ENCODE measurements around the gene VAPA.

- TF ChIP-seq, protein P1, sequence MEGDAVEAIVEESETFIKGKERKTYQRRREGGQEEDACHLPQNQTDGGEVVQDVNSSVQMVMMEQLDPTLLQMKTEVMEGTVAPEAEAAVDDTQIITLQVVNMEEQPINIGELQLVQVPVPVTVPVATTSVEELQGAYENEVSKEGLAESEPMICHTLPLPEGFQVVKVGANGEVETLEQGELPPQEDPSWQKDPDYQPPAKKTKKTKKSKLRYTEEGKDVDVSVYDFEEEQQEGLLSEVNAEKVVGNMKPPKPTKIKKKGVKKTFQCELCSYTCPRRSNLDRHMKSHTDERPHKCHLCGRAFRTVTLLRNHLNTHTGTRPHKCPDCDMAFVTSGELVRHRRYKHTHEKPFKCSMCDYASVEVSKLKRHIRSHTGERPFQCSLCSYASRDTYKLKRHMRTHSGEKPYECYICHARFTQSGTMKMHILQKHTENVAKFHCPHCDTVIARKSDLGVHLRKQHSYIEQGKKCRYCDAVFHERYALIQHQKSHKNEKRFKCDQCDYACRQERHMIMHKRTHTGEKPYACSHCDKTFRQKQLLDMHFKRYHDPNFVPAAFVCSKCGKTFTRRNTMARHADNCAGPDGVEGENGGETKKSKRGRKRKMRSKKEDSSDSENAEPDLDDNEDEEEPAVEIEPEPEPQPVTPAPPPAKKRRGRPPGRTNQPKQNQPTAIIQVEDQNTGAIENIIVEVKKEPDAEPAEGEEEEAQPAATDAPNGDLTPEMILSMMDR (IDR thresholded peaks at IDR 0.05), result no peak
- TF ChIP-seq POLR2A (IDR thresholded peaks at IDR 0.05) (no peak), EP300 (IDR thresholded peaks at IDR 0.05) (peak in 1 of 2 donors; percentile 75)
Measured at GRCh38 chr18:9914584-9915290, 921 bp downstream of the VAPA start.
